ENCODE results near the gene SP3. TPM values are rescaled to one million over a fixed set of nuclear protein-coding genes. Genes with fewer than 3 reads are reported as not detected.

The SP3 gene
- total and polyA plus RNA-seq, 2 of the 8 experiments (the other 6 are each of a cell fraction or from before 2014, with no cell fraction given): 31.0 to 92.1 TPM

- WGBS, 2 experiments (ENCODE audit: extremely low coverage in 1 of 2, insufficient coverage in 1 of 2, insufficient read length in 1 of 2, insufficient replicate concordance in 2 of 2, low coverage in 1 of 2, low lambda C conversion rate in 2 of 2, missing lambda C conversion rate in 1 of 2): 89% methylated on average over 5 of the region's 5 CpGs; no CpG with 5 or more reads in 1 of the 2 experiments
- H3K23ac ChIP-seq (ENCODE audit: insufficient read length): no peak overlapping the region
These were observed 26.8 kb upstream of the SP3 start for GRCh38 chr2:173991856-173992588.

More at GRCh38 chr2:173991856-173992588, 26.8 kb upstream of the SP3 start:
- H2AFZ ChIP-seq (ENCODE audit: low read length): no peak overlapping the region
- H2AK5ac ChIP-seq (ENCODE audit: low read depth, low read length): no peak overlapping the region
- no peaks in the 10 kb centered on the region for H4K20me1 ChIP-seq (replicated peaks in 1 of 2; ENCODE audit: control insufficient read depth in 1 of 2, insufficient read depth in 2 of 2, low read length in 2 of 2)
- no peak overlapping the region for H3K56ac ChIP-seq (replicated peaks; ENCODE audit: insufficient read length, low read depth, low read length)
- H3K4me1 ChIP-seq (replicated peaks in 1 of 4; ENCODE audit: control insufficient read depth in 3 of 4, insufficient read depth in 4 of 4, low read length in 3 of 4): no peaks in the 10 kb centered on the region
- H2BK15ac ChIP-seq (ENCODE audit: low read length): no peak overlapping the region
- H2BK5ac ChIP-seq (ENCODE audit: low read depth, low read length): no peak overlapping the region
- no peak for TF ChIP-seq SP4 (IDR thresholded peaks at IDR 0.05; ENCODE audit: low read length)
- no peaks in the 10 kb centered on the region; a peak in 1 of 7 replicates for H3K27me3 ChIP-seq (replicated peaks in 1 of 4; ENCODE audit: control insufficient read depth in 3 of 4, extremely low read depth in 1 of 4, insufficient read depth in 3 of 4, low read length in 3 of 4)
- no peaks in the 10 kb centered on the region for H3K79me1 ChIP-seq (ENCODE audit: low read depth, low read length)
- no peaks in the 10 kb centered on the region for H3K9me3 ChIP-seq (ENCODE audit: insufficient read depth in 2 of 2, low read depth in 1 of 2, low read length in 1 of 2)
- H4K91ac ChIP-seq (replicated peaks; ENCODE audit: insufficient read length, low read length): no peak overlapping the region
- ChIA-PET CTCF (ENCODE audit: partially characterized antibody) (interaction anchor here (0.6 to 1.0 kb wide), 2 partner anchors 11 to 58 kb away, joined by 3 to 5 read pairs; no protein-coding TSS in a partner anchor), POLR2A (ENCODE audit: partially characterized antibody) (no interaction called here)
- H2BK20ac ChIP-seq (ENCODE audit: low read length): no peak overlapping the region
- H2BK120ac ChIP-seq (replicated peaks; ENCODE audit: low read depth, low read length): no peak overlapping the region
- H3K4ac ChIP-seq (replicated peaks; ENCODE audit: insufficient read length, low read depth, low read length): no peak overlapping the region
- no peaks in the 10 kb centered on the region for H3K36me3 ChIP-seq (ENCODE audit: control insufficient read depth in 2 of 4, insufficient read depth in 4 of 4, low read length in 3 of 4)
- H4K5ac ChIP-seq (ENCODE audit: insufficient read length, low read depth, low read length): no peak overlapping the region
- H2BK12ac ChIP-seq (ENCODE audit: low read depth, low read length): no peak overlapping the region
- H3K27ac ChIP-seq (ENCODE audit: low read depth, low read length): no peak overlapping the region
- FAIRE-seq: no peak
- no peak for DNase-seq (ENCODE audit: low read depth in 1 of 2, low spot score in 2 of 2)
- H3K23me2 ChIP-seq (ENCODE audit: low read depth, low read length): no peaks in the 10 kb centered on the region
- H3K18ac ChIP-seq (ENCODE audit: extremely low read depth, low read length): no peak overlapping the region
- no peak overlapping the region for H3K4me2 ChIP-seq (ENCODE audit: insufficient read depth in 1 of 2, low read depth in 2 of 2, low read length in 2 of 2)
- no peak overlapping the region for H3K4me3 ChIP-seq (ENCODE audit: extremely low read depth in 1 of 4, insufficient read depth in 2 of 4, low read depth in 3 of 4, low read length in 4 of 4)
- H3K14ac ChIP-seq (ENCODE audit: insufficient read length): no peak overlapping the region
- H3K79me2 ChIP-seq (ENCODE audit: control insufficient read depth in 1 of 2, insufficient read depth in 2 of 2, low read length in 2 of 2): no peaks in the 10 kb centered on the region; a peak in 1 of 4 replicates
- H4K8ac ChIP-seq (ENCODE audit: extremely low read depth, insufficient read depth, low read length): no peak overlapping the region
- H3K9ac ChIP-seq (replicated peaks in 1 of 4; ENCODE audit: extremely low read depth in 1 of 4, low read depth in 3 of 4, low read length in 3 of 4): no peak overlapping the region

All from H1 (cell line).